ENCODE results near the gene KBTBD13.

Gene KBTBD13

GRCh38 chr15:65076486-65077290 lies at the start of gene KBTBD13:
Gene KBTBD13, plus strand, starts transcription at chr15:65076746. Its CDS starts 70 bp downstream, at chr15:65076816.
- H3K9me3 ChIP-seq (ENCODE audit: low read length) = peaks cover 3% of the 10 kb centered on the region
- H3K4me3 ChIP-seq (ENCODE audit: low read length) = no peak within 1 kb of the TSS
- peaks cover under 1% of the 10 kb centered on the region for H3K4me1 ChIP-seq (ENCODE audit: insufficient read depth, low read length)
- no peaks in the 10 kb centered on the region for H3K36me3 ChIP-seq (ENCODE audit: insufficient read depth, low read length)
- no peaks in the 10 kb centered on the region for H3K27me3 ChIP-seq (ENCODE audit: insufficient read depth, low read length)
- H2AFZ ChIP-seq (ENCODE audit: low read depth, low read length) = no peak within 1 kb of the TSS

GRCh38 chr15:65026756-65027155 lies 49.8 kb upstream of the KBTBD13 start:
- Histone ChIP-seq H3K27me3 (ENCODE audit: insufficient read depth, low read length) (no peaks in the 10 kb centered on the region), H3K4me1 (ENCODE audit: insufficient read depth, low read length) (peaks cover 10% of the 10 kb centered on the region), H3K9me3 (ENCODE audit: low read length) (no peaks in the 10 kb centered on the region), H3K36me3 (ENCODE audit: insufficient read depth, low read length) (peaks cover 27% of the 10 kb centered on the region), H2AFZ (ENCODE audit: low read depth, low read length) (no peak overlapping the region), H3K4me3 (ENCODE audit: low read length) (no peak overlapping the region)

GRCh38 chr15:65027593-65027992 lies 49.0 kb upstream of the KBTBD13 start:
- no peak overlapping the region for H3K4me3 ChIP-seq (ENCODE audit: low read length)
- peaks cover 10% of the 10 kb centered on the region for H3K4me1 ChIP-seq (ENCODE audit: insufficient read depth, low read length)

GRCh38 chr15:65028338-65028737 lies 48.2 kb upstream of the KBTBD13 start:
- H2AFZ ChIP-seq (ENCODE audit: low read depth, low read length) = no peak overlapping the region
- no peaks in the 10 kb centered on the region for H3K9me3 ChIP-seq (ENCODE audit: low read length)
- H3K36me3 ChIP-seq (ENCODE audit: insufficient read depth, low read length) = peaks cover 25% of the 10 kb centered on the region
- H3K4me1 ChIP-seq (ENCODE audit: insufficient read depth, low read length) = peaks cover 12% of the 10 kb centered on the region
- H3K4me3 ChIP-seq (ENCODE audit: low read length) = peak overlapping the region; percentile 95
- H3K27me3 ChIP-seq (ENCODE audit: insufficient read depth, low read length) = no peaks in the 10 kb centered on the region

More at GRCh38 chr15:65027593-65027992, 49.0 kb upstream of the KBTBD13 start:
- Histone ChIP-seq H2AFZ (ENCODE audit: low read depth, low read length) (no peak overlapping the region), H3K9me3 (ENCODE audit: low read length) (no peaks in the 10 kb centered on the region), H3K36me3 (ENCODE audit: insufficient read depth, low read length) (peaks cover 25% of the 10 kb centered on the region), H3K27me3 (ENCODE audit: insufficient read depth, low read length) (no peaks in the 10 kb centered on the region)

- H3K4me1 ChIP-seq (ENCODE audit: insufficient read depth, low read length) = peaks cover 14% of the 10 kb centered on the region
- peak within 1 kb of the TSS; percentile 64 for H2AFZ ChIP-seq (ENCODE audit: low read depth, low read length)
- H3K27me3 ChIP-seq (ENCODE audit: insufficient read depth, low read length) = no peaks in the 10 kb centered on the region
- peak within 1 kb of the TSS; percentile 95 for H3K4me3 ChIP-seq (ENCODE audit: low read length)
- peaks cover 21% of the 10 kb centered on the region for H3K36me3 ChIP-seq (ENCODE audit: insufficient read depth, low read length)
- H3K9me3 ChIP-seq (ENCODE audit: low read length) = no peaks in the 10 kb centered on the region
Measured at GRCh38 chr15:65028921-65029735, 47.4 kb upstream of the KBTBD13 start, which contains the start of gene MTFMT. Gene MTFMT, minus strand, starts transcription at chr15:65029639. Its CDS starts 26 bp downstream, at chr15:65029613.

- Histone ChIP-seq H3K27me3 (ENCODE audit: insufficient read depth, low read length) (no peaks in the 10 kb centered on the region), H3K4me3 (ENCODE audit: low read length) (peak overlapping the region; percentile 95), H3K36me3 (ENCODE audit: insufficient read depth, low read length) (peaks cover 20% of the 10 kb centered on the region), H3K4me1 (ENCODE audit: insufficient read depth, low read length) (peaks cover 14% of the 10 kb centered on the region), H3K9me3 (ENCODE audit: low read length) (no peaks in the 10 kb centered on the region), H2AFZ (ENCODE audit: low read depth, low read length) (no peak overlapping the region)
Measured at GRCh38 chr15:65029736-65030208, 46.8 kb upstream of the KBTBD13 start.

GRCh38 chr15:65032801-65033537 lies 43.6 kb upstream of the KBTBD13 start:
- H3K36me3 ChIP-seq (ENCODE audit: insufficient read depth, low read length) = no peaks in the 10 kb centered on the region
- peaks cover 14% of the 10 kb centered on the region for H3K4me1 ChIP-seq (ENCODE audit: insufficient read depth, low read length)
- no peak overlapping the region for H3K4me3 ChIP-seq (ENCODE audit: low read length)
- no peaks in the 10 kb centered on the region for H3K27me3 ChIP-seq (ENCODE audit: insufficient read depth, low read length)
- H3K9me3 ChIP-seq (ENCODE audit: low read length) = no peaks in the 10 kb centered on the region
- no peak overlapping the region for H2AFZ ChIP-seq (ENCODE audit: low read depth, low read length)

GRCh38 chr15:65033659-65034269 lies 42.8 kb upstream of the KBTBD13 start:
- Histone ChIP-seq H3K27me3 (ENCODE audit: insufficient read depth, low read length) (no peaks in the 10 kb centered on the region), H2AFZ (ENCODE audit: low read depth, low read length) (peak overlapping the region; percentile 64), H3K4me3 (ENCODE audit: low read length) (no peak overlapping the region), H3K36me3 (ENCODE audit: insufficient read depth, low read length) (no peaks in the 10 kb centered on the region), H3K4me1 (ENCODE audit: insufficient read depth, low read length) (peaks cover 8% of the 10 kb centered on the region), H3K9me3 (ENCODE audit: low read length) (no peaks in the 10 kb centered on the region)

- Histone ChIP-seq H3K4me3 (ENCODE audit: low read length) (no peak overlapping the region), H3K9me3 (ENCODE audit: low read length) (no peaks in the 10 kb centered on the region), H3K36me3 (ENCODE audit: insufficient read depth, low read length) (no peaks in the 10 kb centered on the region), H2AFZ (ENCODE audit: low read depth, low read length) (no peak overlapping the region), H3K27me3 (ENCODE audit: insufficient read depth, low read length) (no peaks in the 10 kb centered on the region), H3K4me1 (ENCODE audit: insufficient read depth, low read length) (peaks cover 11% of the 10 kb centered on the region)
Measured at GRCh38 chr15:65034719-65035118, 41.8 kb upstream of the KBTBD13 start.

- Histone ChIP-seq H2AFZ (ENCODE audit: low read depth, low read length) (no peak overlapping the region), H3K27me3 (ENCODE audit: insufficient read depth, low read length) (no peaks in the 10 kb centered on the region), H3K36me3 (ENCODE audit: insufficient read depth, low read length) (no peaks in the 10 kb centered on the region), H3K9me3 (ENCODE audit: low read length) (no peaks in the 10 kb centered on the region), H3K4me1 (ENCODE audit: insufficient read depth, low read length) (peaks cover 11% of the 10 kb centered on the region), H3K4me3 (ENCODE audit: low read length) (no peak overlapping the region)
Measured at GRCh38 chr15:65037309-65037708, 39.2 kb upstream of the KBTBD13 start.

GRCh38 chr15:65038428-65038827 lies 38.1 kb upstream of the KBTBD13 start:
- Histone ChIP-seq H3K36me3 (ENCODE audit: insufficient read depth, low read length) (no peaks in the 10 kb centered on the region), H2AFZ (ENCODE audit: low read depth, low read length) (no peak overlapping the region), H3K4me1 (ENCODE audit: insufficient read depth, low read length) (peaks cover 8% of the 10 kb centered on the region), H3K27me3 (ENCODE audit: insufficient read depth, low read length) (no peaks in the 10 kb centered on the region), H3K9me3 (ENCODE audit: low read length) (no peaks in the 10 kb centered on the region), H3K4me3 (ENCODE audit: low read length) (no peak overlapping the region)

- H3K36me3 ChIP-seq (ENCODE audit: insufficient read depth, low read length) = no peaks in the 10 kb centered on the region
- no peaks in the 10 kb centered on the region for H3K27me3 ChIP-seq (ENCODE audit: insufficient read depth, low read length)
- H3K9me3 ChIP-seq (ENCODE audit: low read length) = no peaks in the 10 kb centered on the region
- no peak overlapping the region for H2AFZ ChIP-seq (ENCODE audit: low read depth, low read length)
- H3K4me1 ChIP-seq (ENCODE audit: insufficient read depth, low read length) = peaks cover 7% of the 10 kb centered on the region
- H3K4me3 ChIP-seq (ENCODE audit: low read length) = no peak overlapping the region
Measured at GRCh38 chr15:65038836-65039235, 37.7 kb upstream of the KBTBD13 start.

All from neuron (in vitro differentiated cells).